ENCODE data around the gene P2RY11.

P2RY11 gene

GRCh38 chr19:10113964-10114650, 2.6 kb downstream of the P2RY11 start:
- DNase-seq: no peak

GRCh38 chr19:10114651-10115391, 3.3 kb downstream of the P2RY11 start:
- no peak for DNase-seq

- no peak for DNase-seq
Observed at GRCh38 chr19:10115392-10116084, 4.0 kb downstream of the P2RY11 start.

- no peak for DNase-seq
Observed at GRCh38 chr19:10116085-10116865, 4.8 kb downstream of the P2RY11 start.

- DNase-seq: no peak
Observed at GRCh38 chr19:10116866-10117616, 5.5 kb downstream of the P2RY11 start.

GRCh38 chr19:10118960-10119359, 7.5 kb downstream of the P2RY11 start:
- DNase-seq: no peak

- DNase-seq: no peak
Observed at GRCh38 chr19:10120538-10121189, 9.2 kb downstream of the P2RY11 start.

DNA sequence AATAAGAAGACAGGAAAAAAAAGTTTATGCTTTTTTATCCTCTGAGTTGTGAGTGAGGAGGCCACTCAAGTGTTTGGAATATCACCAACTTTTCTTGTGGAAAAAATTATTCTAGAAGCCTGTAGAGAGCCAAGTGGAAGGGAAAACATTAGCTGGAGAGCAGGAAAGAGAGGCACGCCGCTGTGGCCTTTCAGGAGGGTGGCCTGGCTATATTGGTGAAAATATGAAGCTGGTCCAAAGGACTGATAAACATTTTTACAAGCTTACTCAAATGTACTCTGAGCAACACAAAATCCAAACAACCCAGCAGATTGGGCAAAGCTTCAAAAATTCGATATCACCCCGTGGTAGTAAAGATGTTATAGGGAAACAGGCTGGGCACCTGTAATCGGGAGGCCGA, 10.6 kb downstream of the P2RY11 start:
- no peak for DNase-seq

DNA sequence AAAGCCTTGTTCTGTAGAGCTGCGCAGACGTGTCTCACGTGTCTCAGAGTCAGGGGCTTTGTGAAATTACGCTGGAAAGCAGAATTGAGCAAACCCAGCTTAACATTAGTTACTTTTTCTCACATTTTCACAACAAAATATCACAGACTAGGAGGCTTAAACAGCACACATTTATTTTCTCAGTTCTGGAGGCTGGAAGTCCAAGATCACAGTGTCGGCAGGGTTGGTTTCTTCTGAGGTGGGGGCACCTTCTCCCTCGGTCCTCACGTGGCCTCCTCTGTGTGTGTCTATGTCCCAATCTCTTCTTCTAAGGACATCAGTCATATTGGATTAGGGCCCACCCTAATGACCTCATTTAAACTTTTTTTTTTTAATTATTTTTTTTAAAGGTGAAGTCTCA, 12.9 kb downstream of the P2RY11 start:
- no peak for DNase-seq

DNA sequence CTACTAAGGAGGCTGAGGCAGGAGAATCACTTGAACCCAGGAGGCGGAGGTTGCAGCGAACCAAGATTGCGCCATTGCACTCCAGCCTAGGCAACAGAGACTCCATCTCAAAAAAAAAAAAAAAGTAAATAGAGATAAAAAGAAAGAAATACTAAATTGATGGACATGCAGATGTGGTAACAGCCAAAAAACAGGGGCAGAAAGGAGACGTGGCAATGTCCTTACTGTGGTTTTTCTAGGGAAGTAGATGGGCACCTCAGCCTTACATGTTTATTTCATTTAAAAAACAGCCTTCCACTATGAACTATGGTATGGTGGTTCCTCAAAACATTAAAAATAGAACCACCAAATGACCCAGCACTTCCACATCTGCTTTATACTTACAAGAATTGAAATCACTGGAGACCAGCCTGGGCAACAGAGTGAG, 14.7 kb downstream of the P2RY11 start:
- peak; percentile 66 for DNase-seq

- DNase-seq: no peak
Observed at GRCh38 chr19:10132905-10133304, 21.4 kb downstream of the P2RY11 start.

DNA sequence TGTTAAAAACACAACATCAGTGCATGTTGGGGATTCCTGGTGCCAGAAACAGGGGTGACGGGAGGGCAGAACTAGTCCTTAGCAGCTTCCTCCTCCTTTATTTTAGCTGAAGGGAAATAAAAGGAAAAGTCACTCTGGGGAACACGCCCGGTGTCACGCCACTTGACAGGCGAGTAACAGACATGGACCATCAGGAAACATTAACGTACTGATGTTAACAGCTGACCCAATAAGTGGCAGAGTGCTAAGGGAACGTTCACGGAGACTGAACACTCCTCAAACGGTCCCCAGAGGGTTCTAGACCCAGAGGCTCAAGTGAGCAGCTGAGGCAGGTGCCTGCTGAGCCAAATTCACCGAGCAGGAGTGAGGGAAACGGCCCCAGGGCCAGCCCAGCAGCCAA, 22.1 kb downstream of the P2RY11 start:
- no peak for DNase-seq

DNA sequence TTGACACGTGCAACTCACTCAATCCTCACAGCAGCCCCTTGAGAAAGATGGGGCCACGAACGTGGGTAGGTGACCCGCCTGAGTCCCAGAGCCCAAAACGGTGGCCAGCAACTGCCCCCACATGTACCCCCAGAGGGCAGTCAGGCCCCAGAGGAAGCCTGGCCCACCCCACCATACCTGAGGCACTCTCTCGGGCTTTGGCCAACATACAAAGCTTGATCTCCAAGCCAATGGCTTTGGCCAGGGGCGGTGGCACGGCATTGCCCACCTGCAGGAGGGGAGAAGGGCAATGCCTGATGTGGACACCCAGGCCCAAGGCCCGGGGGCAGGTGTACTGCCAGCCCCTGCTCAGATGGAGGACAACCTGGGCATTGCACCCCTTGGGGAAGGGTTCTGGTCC, 22.5 kb downstream of the P2RY11 start:
- DNase-seq: no peak

DNA sequence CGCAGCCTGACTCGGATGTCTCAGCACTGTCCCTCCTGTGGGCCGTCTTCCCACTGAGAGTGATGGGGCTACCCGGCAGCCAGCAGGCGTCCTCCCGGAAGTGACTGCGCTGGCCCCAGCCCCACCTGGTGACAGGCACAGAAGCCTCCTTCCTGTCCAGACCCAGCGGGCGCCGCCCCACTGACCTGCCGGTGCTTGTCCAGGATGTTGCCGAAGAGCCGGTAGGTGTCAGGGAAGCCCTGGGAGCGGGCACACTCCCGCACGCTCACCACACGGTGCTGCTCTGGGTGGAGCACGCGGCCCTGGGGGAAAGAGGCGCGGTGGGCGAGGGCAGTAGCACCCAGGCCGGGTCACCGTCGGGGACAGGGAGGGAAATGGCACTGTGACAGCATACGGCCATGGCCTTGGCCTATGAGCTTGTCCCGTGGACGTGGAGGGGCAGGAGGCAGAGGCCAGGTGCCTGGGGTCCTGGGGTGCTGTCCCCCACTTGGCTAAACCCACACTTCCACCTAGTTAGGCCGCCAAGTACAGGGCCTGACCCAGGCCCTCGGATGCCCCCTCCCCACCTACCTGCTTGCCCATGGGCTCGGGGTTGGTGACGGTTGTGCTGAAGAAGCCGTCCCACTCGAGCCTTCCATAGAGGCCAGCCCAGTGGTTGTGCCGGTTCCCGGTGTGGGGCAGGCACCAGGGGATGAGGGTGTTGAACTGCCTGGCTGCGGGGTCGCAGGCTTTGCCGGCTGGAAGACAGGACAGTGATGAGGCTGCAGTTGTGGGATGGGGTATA, 24.2 kb downstream of the P2RY11 start:
- DNase-seq: no peak

- DNase-seq: no peak
Observed at GRCh38 chr19:10136936-10137335, 25.4 kb downstream of the P2RY11 start.

DNA sequence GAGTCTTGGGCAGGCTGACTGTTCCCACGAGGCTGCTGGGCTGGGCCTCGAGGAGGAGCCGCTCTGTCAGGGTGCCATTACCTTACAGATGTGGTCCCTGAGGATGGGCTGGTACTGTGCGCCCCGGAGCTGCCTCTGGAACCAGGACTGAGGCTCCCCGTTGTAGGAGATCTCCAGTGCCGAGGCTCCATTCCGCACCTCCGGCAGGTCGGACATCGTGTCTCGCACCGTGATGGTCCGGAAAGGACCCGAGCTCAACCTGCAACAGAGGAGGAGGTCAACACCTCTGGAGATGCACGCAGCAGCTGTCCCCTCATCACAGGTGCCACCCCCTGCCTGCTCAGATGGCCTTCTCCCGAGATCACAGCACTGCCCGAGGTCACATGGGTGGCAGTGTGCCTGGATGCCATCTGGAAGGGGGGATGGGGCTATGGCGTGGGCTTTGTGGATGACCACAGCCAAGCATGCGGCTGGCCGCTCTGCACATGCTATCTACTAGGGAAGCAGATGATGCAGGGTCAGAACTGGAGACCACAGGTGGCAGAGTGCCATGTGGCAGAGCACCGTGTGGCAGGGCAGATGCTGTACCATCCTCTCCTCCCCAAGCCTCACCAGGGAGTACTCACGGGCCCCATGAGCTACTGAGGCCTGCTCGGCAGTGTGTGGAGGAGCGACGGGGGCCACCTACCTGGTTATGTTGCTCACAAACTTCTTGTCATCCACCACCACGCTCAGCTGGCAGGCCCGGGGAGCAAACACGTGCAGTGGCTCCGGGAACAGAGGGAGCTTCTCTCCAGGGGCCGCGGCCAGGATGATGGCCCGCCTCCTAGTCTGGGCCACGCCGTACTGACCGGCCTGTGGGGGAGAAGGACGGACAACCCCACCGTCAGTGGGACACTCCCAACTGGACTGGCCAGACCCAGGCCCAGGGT, 26.5 kb downstream of the P2RY11 start:
- no peak for DNase-seq

DNA sequence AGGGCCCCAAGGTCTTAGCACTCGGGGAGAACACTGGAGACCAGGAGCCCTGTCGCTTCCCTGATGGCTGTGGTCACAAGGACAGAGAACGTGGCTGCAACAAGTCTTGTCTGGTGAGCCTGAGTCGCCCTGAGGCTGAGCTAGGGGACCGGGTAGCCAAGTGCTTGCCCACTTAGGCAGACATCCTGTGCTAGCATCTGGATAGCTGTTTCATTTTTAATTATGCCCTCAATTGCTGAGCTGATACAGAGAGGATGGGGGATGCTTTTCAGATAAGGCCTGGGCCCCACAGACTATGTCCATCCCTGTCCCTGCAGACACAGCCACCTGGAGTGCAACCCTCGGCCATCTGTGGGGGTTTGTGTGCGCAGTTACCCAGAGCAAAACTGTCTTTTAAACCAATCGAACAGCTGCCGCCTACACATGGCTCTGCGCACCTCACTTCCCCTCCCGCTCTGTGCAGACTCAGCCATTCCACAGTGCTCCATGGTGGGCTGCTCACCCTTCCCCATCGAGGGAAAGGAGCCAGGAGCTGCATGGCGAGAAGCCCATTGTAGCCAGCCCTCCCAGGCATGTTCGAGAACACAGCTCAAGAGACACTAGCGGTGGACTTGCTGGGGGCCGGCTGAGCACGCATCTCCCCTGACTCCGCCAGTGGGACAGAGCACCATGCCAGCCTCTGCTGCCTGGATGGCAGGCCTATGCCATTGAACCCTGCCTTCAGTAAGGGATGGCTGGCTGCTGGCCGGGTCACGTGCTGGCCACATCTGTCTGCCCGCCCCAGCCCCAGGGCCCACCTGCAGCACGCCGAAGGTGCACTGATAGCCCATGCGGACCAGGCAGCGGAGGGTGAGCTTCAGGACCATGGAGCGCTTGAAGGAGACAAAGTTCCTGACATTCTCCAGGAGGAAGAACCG, 27.6 kb downstream of the P2RY11 start:
- no peak for DNase-seq

- no peak for DNase-seq
Observed at GRCh38 chr19:10139952-10140351, 28.5 kb downstream of the P2RY11 start.

DNA sequence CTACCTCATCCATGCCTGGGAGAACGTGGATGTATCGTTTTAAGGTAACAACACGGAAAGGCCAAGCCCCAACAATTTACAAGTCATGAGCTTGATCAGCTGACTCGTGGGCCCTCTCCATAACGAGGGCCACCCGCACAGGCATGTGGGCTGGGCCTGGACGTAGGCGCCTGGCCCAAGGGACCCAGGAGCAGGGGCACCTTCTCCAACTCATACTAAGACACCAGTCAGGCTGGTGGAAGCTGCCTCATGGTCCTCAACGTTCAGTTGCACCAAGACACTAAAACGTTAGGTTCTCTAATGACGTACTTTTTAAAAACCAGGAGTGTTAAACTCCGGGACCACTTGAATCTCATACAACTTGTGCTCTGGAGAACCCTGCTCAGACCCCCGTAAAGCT, 30.0 kb downstream of the P2RY11 start:
- no peak for DNase-seq
